Stromal cell of bone marrow (primary cell): ENCODE measurements around the gene IMMP2L.
"Not testable (repeated sequence)": the region's sequence is repeated elsewhere in the genome, so short reads cannot be mapped to it uniquely, and the experiment has no call there.

Experiments
- DNase-seq: peaks from one replicate; pipeline ENCODE4 v3.0.0-alpha.2; 2012; ENCODE audit warnings: low read depth

The IMMP2L gene

GRCh38 chr7:111509288-111509687 lies 53.0 kb downstream of the IMMP2L start:
- DNase-seq = no peak

- no peak for DNase-seq
Measured at GRCh38 chr7:111508387-111508786, 53.9 kb downstream of the IMMP2L start.

GRCh38 chr7:111505422-111505821 lies 56.9 kb downstream of the IMMP2L start:
- DNase-seq = not testable (repeated sequence)

- DNase-seq = not testable (repeated sequence)
Measured at GRCh38 chr7:111501799-111502198, 60.5 kb downstream of the IMMP2L start.

- peak; percentile 13 for DNase-seq
Measured at GRCh38 chr7:111499027-111499426, 63.3 kb downstream of the IMMP2L start.

- DNase-seq = no peak
Measured at GRCh38 chr7:111498391-111499007, 63.8 kb downstream of the IMMP2L start.

- no peak for DNase-seq
Measured at GRCh38 chr7:111495173-111495810, 67.0 kb downstream of the IMMP2L start.

- no peak for DNase-seq
Measured at GRCh38 chr7:111492234-111492633, 70.1 kb downstream of the IMMP2L start.

- peak; percentile 46 for DNase-seq
Measured at GRCh38 chr7:111486472-111487142, 75.7 kb downstream of the IMMP2L start.

- DNase-seq = no peak
Measured at GRCh38 chr7:111485701-111486380, 76.5 kb downstream of the IMMP2L start.

GRCh38 chr7:111483078-111483477 lies 79.2 kb downstream of the IMMP2L start:
- DNase-seq = no peak

- no peak for DNase-seq
Measured at GRCh38 chr7:111477462-111478225, 84.6 kb downstream of the IMMP2L start.

- DNase-seq = no peak
Measured at GRCh38 chr7:111476586-111477293, 85.6 kb downstream of the IMMP2L start.

GRCh38 chr7:111475959-111476358 lies 86.3 kb downstream of the IMMP2L start:
- no peak for DNase-seq

GRCh38 chr7:111475419-111475748 lies 86.9 kb downstream of the IMMP2L start:
- DNase-seq = no peak

GRCh38 chr7:111474723-111475418 lies 87.4 kb downstream of the IMMP2L start:
- no peak for DNase-seq

- DNase-seq = no peak
Measured at GRCh38 chr7:111473449-111474198, 88.7 kb downstream of the IMMP2L start.

GRCh38 chr7:111470998-111471397 lies 91.3 kb downstream of the IMMP2L start:
- no peak for DNase-seq

- not testable (repeated sequence) for DNase-seq
Measured at GRCh38 chr7:111469894-111470293, 92.4 kb downstream of the IMMP2L start.

- not testable (repeated sequence) for DNase-seq
Measured at GRCh38 chr7:111465774-111466173, 96.5 kb downstream of the IMMP2L start.
